ENCODE data around the gene RNF141.

- TF ChIP-seq CTCF (IDR thresholded peaks at IDR 0.05; ENCODE audit: low read length), result no peak
- no peak for TF ChIP-seq EZH2 (optimal IDR thresholded peaks at IDR 0.05; ENCODE audit: low read depth, low read length)
Measured at GRCh38 chr11:10499874-10500601, 40.9 kb downstream of the RNF141 start.

All from MM.1S (cell line).